Keratinocyte (primary cell): Measurements from ENCODE around the gene NT5DC4. TPM values are rescaled to one million over a fixed set of nuclear protein-coding genes. Genes with fewer than 3 reads are reported as not detected.
A peak's percentile ranks its signal among the peaks of the same experiment; 100 is the strongest.

Experiments used
- DNase-seq: peaks from one replicate; pipeline ENCODE4 v3.0.0-alpha.2; 2011; ENCODE audit warnings: low read depth, missing footprints, low spot score
- FAIRE-seq: peaks from 2 replicates; lab custom pipeline; 2011; peaks lifted over from hg19 to GRCh38; lab: Jason Lieb, UNC
- H2AFZ ChIP-seq: 2 replicates; pipeline ENCODE4 v1.6.0; 2012; ENCODE audit warnings: low read length, control low read depth, inconsistent platforms; ENCODE audit not compliant: control insufficient read depth
- H3K27ac ChIP-seq: 2 replicates; pipeline ENCODE4 v1.5.1; 2011; ENCODE audit warnings: low read length; ENCODE audit not compliant: control insufficient read depth, insufficient read depth
- H3K27me3 ChIP-seq: 3 replicates; pipeline ENCODE4 v1.6.0; 2011; ENCODE audit warnings: low read length; ENCODE audit not compliant: control insufficient read depth, insufficient read depth; ENCODE audit errors: extremely low read depth
- H3K36me3 ChIP-seq, 2 experiments: 2 replicates in 1 of 2; 3 replicates in 1 of 2; pipeline ENCODE4 v1.5.1; 2011; ENCODE audit warnings: low read length in 2 of 2, mild to moderate bottlenecking in 1 of 2; ENCODE audit not compliant: control insufficient read depth in 2 of 2, insufficient read depth in 2 of 2; ENCODE audit errors: extremely low read depth in 1 of 2
- H3K4me1 ChIP-seq: 3 replicates; pipeline ENCODE4 v1.5.1; 2011; ENCODE audit warnings: low read length; ENCODE audit not compliant: control insufficient read depth, insufficient read depth; ENCODE audit errors: extremely low read depth
- H3K4me2 ChIP-seq: 3 replicates; pipeline ENCODE4 v1.6.0; 2011; ENCODE audit warnings: low read depth, low read length; ENCODE audit not compliant: control insufficient read depth, insufficient read depth; ENCODE audit errors: extremely low read depth
- H3K4me3 ChIP-seq, 3 experiments: fragments of 200-600 bp in 1 of 3; sonication (generic) in 1 of 3; 2 replicates in 2 of 3; 3 replicates in 1 of 3; pipeline ENCODE4 v1.5.1; 2011 to 2016; ENCODE audit warnings: low read length in 3 of 3, mild to moderate bottlenecking in 3 of 3, control low read depth in 2 of 3, inconsistent platforms in 1 of 3, low read depth in 1 of 3, mixed read lengths in 1 of 3, mixed run types in 1 of 3, moderate library complexity in 1 of 3; ENCODE audit not compliant: control insufficient read depth in 2 of 3, insufficient read depth in 2 of 3; ENCODE audit errors: extremely low read depth in 1 of 3
- H3K79me2 ChIP-seq: 2 replicates; pipeline ENCODE4 v1.6.0; 2012; ENCODE audit warnings: low read length; ENCODE audit not compliant: control insufficient read depth, insufficient read depth
- H3K9ac ChIP-seq: 3 replicates; pipeline ENCODE4 v1.6.0; 2011; ENCODE audit warnings: low read length; ENCODE audit not compliant: control insufficient read depth, insufficient read depth; ENCODE audit errors: extremely low read depth
- H3K9me1 ChIP-seq: 3 replicates; pipeline ENCODE4 v1.6.0; 2011; ENCODE audit warnings: low read length; ENCODE audit not compliant: control insufficient read depth, insufficient read depth; ENCODE audit errors: extremely low read depth
- H3K9me3 ChIP-seq: 2 replicates; pipeline ENCODE4 v1.5.1; 2012; ENCODE audit warnings: low read depth, low read length; ENCODE audit not compliant: control insufficient read depth
- H4K20me1 ChIP-seq: 3 replicates; pipeline ENCODE4 v1.6.0; 2011; ENCODE audit warnings: low read length; ENCODE audit not compliant: control insufficient read depth, insufficient read depth; ENCODE audit errors: extremely low read depth
- EZH2 ChIP-seq: IDR thresholded peaks from one replicate; pipeline ENCODE4 v1.6.1; 2012; ENCODE audit warnings: inconsistent platforms, mild to moderate bottlenecking, low read length, moderate library complexity
- dilution Hi-C: fragments of 300-500 bp; cut with MboI; formaldehyde crosslinking; loops from one replicate; pipeline ENCODE4 v1.7.0; 2020; ENCODE audit warnings: low sequenced_read_pairs; ENCODE audit not compliant: extremely low pct_ligation_motif_present
- polyA plus RNA-seq, 5 experiments: library from polyadenylated mRNA; depleted of rRNA in 3 of 5; stranded (reverse) in 3 of 5; stranded (forward) in 1 of 5; unstranded in 1 of 5; fragments of >200 nt; gene quantifications; 1 replicate in 1 of 5; 2 replicates in 3 of 5; 3 replicates in 1 of 5; pipeline versions ENCODE4 v1.2.1 to v1.2.3, GENCODE V29; 2011 to 2012; ENCODE audit warnings: missing spikeins in 2 of 5, low read depth in 1 of 5, low replicate concordance in 1 of 5
- TF ChIP-seq, protein P1 (sequence below), 3 experiments: IDR thresholded peaks in 1 of 3; conservative IDR thresholded peaks in 1 of 3; optimal IDR thresholded peaks in 1 of 3; 2 replicates in 2 of 3; 3 replicates in 1 of 3; pipeline versions ENCODE3 to v1.5.1; 2011; ENCODE audit warnings: low read length in 3 of 3, mild to moderate bottlenecking in 3 of 3, moderate library complexity in 2 of 3, control low read depth in 1 of 3, inconsistent platforms in 1 of 3; ENCODE audit not compliant: insufficient read depth in 2 of 3; ENCODE audit errors: extremely low read depth in 1 of 3

NT5DC4 gene
- polyA plus RNA-seq, 1 donor (not counting 4 experiments of a cell fraction or from before 2014, with no cell fraction given): 1.00 TPM

DNA sequence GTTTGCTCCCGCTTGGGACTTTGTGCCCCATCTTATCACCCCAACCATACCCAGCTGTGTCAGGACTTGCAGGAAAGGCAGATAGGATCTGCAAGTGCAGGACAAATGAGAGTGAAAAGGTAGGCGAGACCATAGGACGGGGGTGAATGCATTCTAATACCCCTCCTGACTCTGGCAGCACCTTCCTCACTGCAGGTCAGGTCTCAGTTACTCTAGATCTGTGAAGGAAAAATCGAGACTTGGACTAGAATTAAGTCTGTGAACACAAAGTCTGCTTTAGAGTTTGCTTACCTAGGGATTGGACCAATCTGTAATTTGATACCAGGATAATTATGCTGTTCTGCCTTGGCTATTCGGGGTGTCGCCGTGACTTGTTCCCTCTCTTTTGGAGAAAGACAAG lies 19.7 kb downstream of the NT5DC4 start:
- Histone ChIP-seq H3K9ac (no peak overlapping the region), H3K36me3 (peaks cover 2 to 31% of the 10 kb centered on the region in 2 experiments), H3K27me3 (no peaks in the 10 kb centered on the region), H3K4me1 (peaks cover 12% of the 10 kb centered on the region), H3K27ac (no peak overlapping the region), H3K4me3 (no peak overlapping the region), H2AFZ (peak overlapping the region; percentile 41), H3K4me2 (no peak overlapping the region), H3K9me1 (no peaks in the 10 kb centered on the region), H4K20me1 (no peaks in the 10 kb centered on the region), H3K9me3 (no peaks in the 10 kb centered on the region), H3K79me2 (no peaks in the 10 kb centered on the region)
- dilution Hi-C loops: no loop called here
- FAIRE-seq (no peak), DNase-seq (no peak)
- TF ChIP-seq, protein P1, sequence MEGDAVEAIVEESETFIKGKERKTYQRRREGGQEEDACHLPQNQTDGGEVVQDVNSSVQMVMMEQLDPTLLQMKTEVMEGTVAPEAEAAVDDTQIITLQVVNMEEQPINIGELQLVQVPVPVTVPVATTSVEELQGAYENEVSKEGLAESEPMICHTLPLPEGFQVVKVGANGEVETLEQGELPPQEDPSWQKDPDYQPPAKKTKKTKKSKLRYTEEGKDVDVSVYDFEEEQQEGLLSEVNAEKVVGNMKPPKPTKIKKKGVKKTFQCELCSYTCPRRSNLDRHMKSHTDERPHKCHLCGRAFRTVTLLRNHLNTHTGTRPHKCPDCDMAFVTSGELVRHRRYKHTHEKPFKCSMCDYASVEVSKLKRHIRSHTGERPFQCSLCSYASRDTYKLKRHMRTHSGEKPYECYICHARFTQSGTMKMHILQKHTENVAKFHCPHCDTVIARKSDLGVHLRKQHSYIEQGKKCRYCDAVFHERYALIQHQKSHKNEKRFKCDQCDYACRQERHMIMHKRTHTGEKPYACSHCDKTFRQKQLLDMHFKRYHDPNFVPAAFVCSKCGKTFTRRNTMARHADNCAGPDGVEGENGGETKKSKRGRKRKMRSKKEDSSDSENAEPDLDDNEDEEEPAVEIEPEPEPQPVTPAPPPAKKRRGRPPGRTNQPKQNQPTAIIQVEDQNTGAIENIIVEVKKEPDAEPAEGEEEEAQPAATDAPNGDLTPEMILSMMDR (optimal IDR thresholded peaks at IDR 0.05 in 1 of 3, IDR thresholded peaks at IDR 0.05 in 1 of 3, conservative IDR thresholded peaks at IDR 0.05 in 1 of 3; ENCODE audit: extremely low read depth in 1 of 3, insufficient read depth in 2 of 3, low read length in 3 of 3): no peak
- TF ChIP-seq EZH2: no peak

DNA sequence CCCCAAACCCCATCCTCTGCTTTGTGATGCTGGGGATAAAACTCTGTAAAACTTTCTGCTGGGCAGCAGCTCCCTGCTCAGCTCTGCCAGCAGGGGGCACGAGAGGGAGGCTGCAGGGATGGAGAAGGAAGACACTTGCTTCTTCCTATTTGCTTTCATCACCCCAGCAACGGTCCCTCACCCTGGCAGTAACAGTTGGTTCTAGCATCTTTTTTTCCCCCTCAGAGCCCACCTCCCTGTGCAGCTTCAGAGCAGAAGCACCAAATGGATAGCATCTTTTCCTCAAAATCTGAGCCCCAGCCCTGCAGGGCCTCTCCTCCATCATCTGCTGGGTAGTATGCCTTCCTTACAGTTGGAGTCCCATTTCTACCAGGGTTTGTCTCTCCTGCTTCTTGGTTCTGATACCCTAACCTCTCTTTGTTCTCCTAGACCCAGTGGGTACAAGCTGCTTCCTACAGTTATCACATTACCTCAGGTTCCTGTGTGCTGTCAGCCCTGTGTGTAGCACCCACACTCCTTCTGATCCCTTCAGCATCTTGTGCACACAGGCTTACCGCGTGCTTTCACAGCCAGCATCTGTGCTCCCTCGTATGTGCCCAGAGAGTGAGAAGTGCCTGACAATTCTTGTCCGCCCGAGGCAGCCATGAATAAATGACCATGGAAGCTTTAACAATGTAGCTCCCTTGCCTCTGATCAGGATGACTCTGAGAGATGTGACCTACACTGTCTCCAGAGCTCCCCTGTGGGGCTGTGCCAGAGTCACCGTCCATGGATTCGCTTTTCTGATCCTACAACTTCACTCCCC lies 29.1 kb downstream of the NT5DC4 start:
- Histone ChIP-seq H3K9me1 (no peaks in the 10 kb centered on the region), H3K9me3 (no peaks in the 10 kb centered on the region), H3K4me3 (no peak overlapping the region), H2AFZ (no peak overlapping the region), H3K79me2 (peaks cover 54% of the 10 kb centered on the region), H3K27me3 (no peaks in the 10 kb centered on the region), H3K9ac (no peak overlapping the region), H3K27ac (no peak overlapping the region), H4K20me1 (no peaks in the 10 kb centered on the region), H3K4me2 (no peak overlapping the region), H3K4me1 (peaks cover 4% of the 10 kb centered on the region), H3K36me3 (peaks cover 0 to 35% of the 10 kb centered on the region in 2 experiments)
- peak; percentile 60 for FAIRE-seq
- no peak for DNase-seq
- TF ChIP-seq, protein P1 (optimal IDR thresholded peaks at IDR 0.05 in 1 of 3, IDR thresholded peaks at IDR 0.05 in 1 of 3, conservative IDR thresholded peaks at IDR 0.05 in 1 of 3; ENCODE audit: extremely low read depth in 1 of 3, insufficient read depth in 2 of 3, low read length in 3 of 3): peak; percentile 94 to 98 (median 97)
- no peak for TF ChIP-seq EZH2
- dilution Hi-C loops: no loop called here
